HG02840 (cell line): Measurements from ENCODE around the gene ERCC8.

Experiments
- ATAC-seq: cut with Tn5 transposase; IDR thresholded peaks from one replicate; pipeline ENCODE4 v1.9.1; 2021; ENCODE audit warnings: mild to moderate bottlenecking, moderate library complexity, moderate number of reproducible peaks; ENCODE audit not compliant: unreplicated experiment, low FRiP score

Gene ERCC8

DNA sequence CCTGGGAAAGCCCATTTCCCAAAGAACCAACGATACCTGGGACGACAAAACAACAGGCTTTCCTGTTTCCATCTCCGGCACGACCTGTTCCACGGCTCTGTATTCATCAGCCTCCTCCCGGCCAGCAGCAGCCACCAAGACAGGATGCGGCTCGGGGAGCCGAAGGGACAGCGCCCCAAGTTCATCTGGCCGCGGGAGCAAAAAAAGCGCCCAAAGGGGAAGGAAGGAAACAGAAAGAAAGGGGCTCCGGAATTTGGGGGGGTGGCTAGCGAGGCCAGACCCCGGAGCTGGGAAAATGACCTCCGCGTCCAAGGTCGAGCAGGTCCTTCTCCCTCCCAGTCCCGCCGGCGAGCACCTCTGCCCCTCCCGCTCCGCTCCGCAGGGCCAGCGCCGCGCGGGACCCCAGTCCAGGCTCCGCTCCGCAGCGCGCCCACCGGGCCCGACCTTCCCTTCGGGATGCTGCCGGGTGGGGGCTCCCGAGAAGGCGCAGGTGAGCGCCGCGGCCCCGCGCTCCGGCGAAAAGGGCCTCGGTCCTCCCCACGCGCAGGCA is 101.4 kb downstream of the ERCC8 start:
- peak; percentile 15 for ATAC-seq

DNA sequence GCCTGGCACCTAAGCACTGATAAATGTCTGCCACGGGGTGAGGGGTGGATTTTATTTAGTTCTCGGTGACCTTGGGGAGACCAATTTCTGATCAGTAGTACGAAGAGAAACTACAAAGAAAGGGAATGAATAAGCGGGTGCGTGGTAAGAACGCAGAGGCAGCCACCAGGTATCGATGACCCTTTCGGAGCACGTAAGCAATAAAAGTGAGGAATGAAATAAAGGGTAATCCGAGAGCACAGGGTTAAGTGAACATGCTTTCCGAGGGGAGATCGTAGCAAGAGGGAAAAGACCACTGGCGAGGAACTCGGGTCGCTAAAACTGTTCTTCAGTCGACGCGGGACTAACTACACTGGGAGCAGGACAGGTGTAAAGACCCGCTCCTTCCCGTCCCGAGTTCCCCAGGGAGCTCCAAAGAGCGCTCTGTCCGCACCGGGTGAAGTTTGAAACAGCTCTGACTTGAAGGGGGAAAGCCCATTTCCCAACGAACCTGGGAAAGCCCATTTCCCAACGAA is 101.9 kb downstream of the ERCC8 start:
- ATAC-seq, result no peak

DNA sequence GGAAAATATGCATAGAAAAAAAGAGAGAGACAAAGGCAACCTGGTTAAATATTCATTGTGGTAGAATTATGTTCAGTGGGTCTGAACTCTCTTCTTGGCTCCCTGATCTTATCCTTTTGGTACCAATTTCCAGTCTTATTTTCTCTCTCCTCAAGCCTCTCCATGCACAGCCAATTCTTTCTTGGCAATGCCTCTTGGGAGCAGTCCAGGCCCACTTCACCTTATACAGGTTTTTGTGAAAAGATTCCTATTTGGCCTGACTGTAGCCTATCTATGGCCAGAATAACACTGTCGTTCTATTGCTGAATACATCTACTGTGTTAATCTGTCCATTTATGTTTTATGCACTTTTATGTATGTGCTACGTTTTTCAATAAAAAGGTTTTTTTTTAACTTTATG is 103.5 kb downstream of the ERCC8 start:
- ATAC-seq, result no peak

DNA sequence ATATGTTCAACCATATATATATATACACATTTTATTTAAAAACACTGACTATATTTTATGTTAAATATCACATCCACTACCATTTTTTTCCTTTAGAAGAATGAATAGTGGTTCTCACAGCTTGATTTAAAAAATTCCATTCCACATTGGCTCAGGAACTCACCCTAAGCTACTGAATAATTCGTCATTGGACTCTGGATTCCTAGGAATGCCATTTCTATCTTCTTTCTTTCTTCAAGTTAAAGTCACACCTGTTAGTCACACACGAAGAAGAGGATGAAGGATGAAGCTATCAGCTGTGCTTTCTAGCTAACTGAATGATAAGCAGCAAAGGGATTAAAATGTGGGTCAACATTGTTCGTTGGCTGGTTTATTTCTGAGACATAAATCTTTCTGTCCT is 108.7 kb downstream of the ERCC8 start:
- ATAC-seq, result no peak

DNA sequence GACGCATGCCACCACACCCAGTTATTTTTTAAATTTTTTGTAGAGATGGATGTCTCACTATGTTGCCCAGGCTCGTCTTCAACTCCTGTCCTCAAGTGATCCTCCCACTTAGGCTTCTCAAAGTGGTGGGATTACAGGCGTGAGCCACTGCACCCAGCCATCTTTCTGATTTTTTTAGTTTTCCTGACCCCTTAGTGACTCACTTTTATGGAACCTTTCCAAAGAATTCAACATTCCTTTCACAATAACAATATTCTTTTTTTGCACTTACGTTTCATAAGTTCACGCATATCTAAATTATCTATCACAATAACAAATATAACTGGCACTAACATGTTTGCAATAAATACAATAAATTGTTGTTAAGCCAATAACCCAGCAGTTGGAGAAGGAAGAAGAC is 109.3 kb downstream of the ERCC8 start:
- ATAC-seq, result no peak

DNA sequence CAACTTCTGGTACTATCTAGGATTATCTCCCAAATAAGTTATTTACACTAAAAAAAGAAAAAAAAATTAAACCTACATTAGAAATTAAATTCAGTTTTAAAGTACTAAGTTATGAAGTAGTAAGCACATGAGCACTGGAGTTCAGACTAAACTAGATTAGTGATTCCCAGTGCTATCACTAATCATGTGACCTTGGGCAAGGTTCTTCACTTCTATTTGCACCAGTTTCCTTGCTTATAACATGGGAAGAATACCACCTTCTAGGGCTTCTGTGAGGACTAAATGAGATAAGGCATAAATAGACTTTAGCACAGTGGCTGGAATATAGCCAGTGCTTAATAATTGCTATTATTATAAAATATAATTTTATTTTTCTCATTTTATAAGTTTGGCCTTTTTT is 111.3 kb downstream of the ERCC8 start:
- ATAC-seq, result no peak

DNA sequence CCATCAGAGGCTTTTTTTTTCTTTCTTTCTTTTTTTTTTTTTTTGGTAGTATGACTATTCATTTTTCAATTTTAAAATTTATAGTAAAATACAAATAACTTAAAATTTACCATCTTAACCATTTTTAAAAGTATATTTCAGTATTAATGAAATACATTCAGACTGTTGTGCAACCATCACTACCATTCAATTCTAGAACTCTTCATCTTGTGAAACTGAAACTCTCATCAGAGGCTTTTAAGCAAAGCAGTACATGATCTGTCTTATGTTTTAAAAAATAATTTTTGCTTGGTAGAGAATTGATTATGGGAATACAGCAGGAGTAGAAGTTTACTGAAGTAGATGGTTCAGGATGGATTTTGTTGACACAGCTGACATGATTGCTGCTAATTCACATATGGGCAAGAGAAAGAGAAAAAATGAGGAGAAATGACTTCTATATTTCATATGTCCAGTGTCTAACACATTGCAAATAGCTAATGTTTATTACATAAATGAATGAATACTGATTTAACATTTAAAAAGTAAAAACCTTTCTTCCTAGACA is 114.2 kb downstream of the ERCC8 start:
- no peak for ATAC-seq

DNA sequence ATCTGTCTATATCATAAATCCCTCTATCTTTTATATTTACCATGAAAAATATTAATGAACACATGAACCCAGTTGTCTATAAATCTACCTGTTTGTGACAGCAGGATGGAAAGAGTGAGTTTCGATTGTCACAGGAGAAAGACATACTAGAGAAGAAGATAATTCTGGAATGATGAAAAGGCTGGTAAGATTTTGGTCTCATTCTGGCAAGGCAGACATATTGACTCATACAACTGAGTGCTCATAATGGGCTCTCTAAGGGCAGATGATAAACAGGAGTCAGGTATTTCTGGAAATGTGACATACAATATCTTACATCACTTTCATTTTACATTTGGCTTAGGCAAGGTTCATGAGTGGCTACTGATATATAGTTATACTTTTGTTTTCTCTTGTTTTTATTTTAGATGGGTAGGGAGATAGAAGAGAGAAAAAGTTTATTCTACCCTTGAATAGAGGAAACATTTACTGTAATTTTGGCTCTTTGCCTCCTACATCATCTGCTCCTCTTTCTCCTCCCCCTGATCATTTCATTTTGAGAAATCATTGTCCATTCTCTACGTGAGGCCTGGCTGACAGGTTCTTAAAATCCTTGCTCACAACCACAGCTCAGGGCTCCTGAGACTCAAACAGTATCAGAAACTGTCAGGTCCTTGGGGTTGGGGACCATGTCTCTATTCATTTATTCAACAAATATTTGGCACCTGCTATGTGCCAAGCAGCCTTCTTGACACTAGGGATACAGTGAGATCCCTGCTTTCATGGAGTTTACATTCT is 115.2 kb downstream of the ERCC8 start:
- no peak for ATAC-seq

DNA sequence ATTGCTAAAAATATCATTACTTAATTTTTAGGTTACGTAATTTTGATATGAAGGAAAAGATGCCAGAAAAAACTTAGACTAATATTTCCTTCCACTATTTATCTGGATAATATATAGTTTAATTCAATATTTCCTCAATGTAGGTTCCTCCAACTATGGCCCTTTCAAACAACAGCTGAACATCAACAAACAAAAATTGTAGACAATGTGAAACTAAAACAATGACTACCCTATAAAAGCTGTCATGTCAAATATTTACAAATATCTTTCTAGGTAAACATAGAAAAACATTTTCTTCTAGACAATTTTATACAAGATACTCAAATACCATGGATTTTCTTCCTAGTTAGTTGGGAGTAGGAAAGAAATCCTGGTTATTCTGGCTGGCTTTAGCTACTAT is 117.7 kb downstream of the ERCC8 start:
- ATAC-seq, result no peak

DNA sequence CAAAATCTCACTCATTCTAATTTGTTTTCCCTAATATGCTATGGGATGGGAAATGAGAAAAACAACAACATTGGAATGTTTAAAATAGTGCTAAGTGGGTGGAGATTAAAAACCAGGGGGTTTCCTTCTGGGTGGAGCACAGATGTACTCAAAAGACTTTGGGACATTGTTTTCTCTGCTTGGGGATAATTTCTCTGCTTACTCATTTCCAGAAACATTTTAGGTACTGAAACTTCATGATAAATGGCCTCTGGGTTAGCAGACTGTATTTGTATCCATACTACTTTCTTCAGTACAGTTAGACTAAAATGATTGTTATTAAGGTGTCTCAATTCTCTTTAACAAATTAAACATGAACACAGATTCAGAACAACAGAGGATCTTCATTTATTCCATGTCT is 118.2 kb downstream of the ERCC8 start:
- peak; percentile 71 for ATAC-seq
